ENCODE data around the gene NEGR1. TPM values are rescaled to one million over a fixed set of nuclear protein-coding genes. Genes with fewer than 3 reads are reported as not detected.

The NEGR1 gene
- total RNA-seq, 4 donors from 2014 or later, result 0.49 to 8.8 (median 2.7) TPM

- no peaks in the 10 kb centered on the region for H3K27me3 ChIP-seq
- WGBS, 2 donors, result 73 to 90% methylated on average over 4 of the region's 4 CpGs
- intact Hi-C loops (cut with DNase I), result no loop called here
- no peak overlapping the region for H3K4me3 ChIP-seq
- no peak overlapping the region for H3K27ac ChIP-seq
- peaks cover 0 to 3% (median 0%) of the 10 kb centered on the region in 3 donors for H3K9me3 ChIP-seq
- TF ChIP-seq CTCF (IDR thresholded peaks at IDR 0.05) (no peak), POLR2A (IDR thresholded peaks at IDR 0.05) (no peak)
- DNase-seq, result no peak
- H3K36me3 ChIP-seq, result no peaks in the 10 kb centered on the region
- H3K4me1 ChIP-seq, result no peaks in the 10 kb centered on the region
Measured at GRCh38 chr1:71766748-71767147, 515.6 kb downstream of the NEGR1 start.

- Histone ChIP-seq H3K27me3 (no peaks in the 10 kb centered on the region), H3K4me1 (no peaks in the 10 kb centered on the region), H3K9me3 (peaks cover 0 to 2% (median 0%) of the 10 kb centered on the region in 3 donors), H3K36me3 (no peaks in the 10 kb centered on the region), H3K4me3 (no peak overlapping the region), H3K27ac (no peak overlapping the region)
- WGBS, 2 donors, result 35 to 41% methylated on average over 1 of the region's 1 CpG
- DNase-seq, result no peak
- intact Hi-C loops (cut with DNase I), result no loop called here
- no peak for TF ChIP-seq POLR2A (IDR thresholded peaks at IDR 0.05)
- TF ChIP-seq CTCF (IDR thresholded peaks at IDR 0.05), result no peak
Measured at GRCh38 chr1:71762514-71763255, 519.7 kb downstream of the NEGR1 start.

DNA sequence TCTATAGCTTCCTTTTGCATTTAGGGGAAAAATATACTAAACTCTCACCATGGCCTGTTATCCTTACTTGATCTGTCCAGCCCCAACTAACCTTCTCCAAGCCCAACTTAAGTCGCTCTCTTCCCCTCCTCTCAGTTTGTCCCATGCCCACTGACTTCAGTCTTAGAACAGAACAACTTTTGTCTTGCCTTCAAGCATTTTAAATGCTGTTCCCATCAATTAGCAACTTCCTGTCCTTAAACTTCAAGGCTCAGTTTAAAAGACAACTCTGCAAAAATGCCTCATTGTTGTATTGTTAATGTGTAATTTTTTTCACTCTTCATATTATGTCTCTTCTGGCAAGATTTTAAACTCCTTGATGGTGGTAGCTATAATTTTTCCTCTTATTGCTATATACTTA lies 526.9 kb downstream of the NEGR1 start:
- no peak for TF ChIP-seq CTCF (IDR thresholded peaks at IDR 0.05)
- TF ChIP-seq POLR2A (IDR thresholded peaks at IDR 0.05), result no peak
- 72 to 84% methylated on average over 1 of the region's 1 CpG for WGBS, 2 donors
- H3K27me3 ChIP-seq, result no peaks in the 10 kb centered on the region
- intact Hi-C loops (cut with DNase I), result no loop called here
- H3K36me3 ChIP-seq, result no peaks in the 10 kb centered on the region
- no peak overlapping the region for H3K27ac ChIP-seq
- H3K9me3 ChIP-seq, result no peaks in the 10 kb centered on the region
- H3K4me1 ChIP-seq, result no peaks in the 10 kb centered on the region
- DNase-seq, result no peak
- no peak overlapping the region for H3K4me3 ChIP-seq

DNA sequence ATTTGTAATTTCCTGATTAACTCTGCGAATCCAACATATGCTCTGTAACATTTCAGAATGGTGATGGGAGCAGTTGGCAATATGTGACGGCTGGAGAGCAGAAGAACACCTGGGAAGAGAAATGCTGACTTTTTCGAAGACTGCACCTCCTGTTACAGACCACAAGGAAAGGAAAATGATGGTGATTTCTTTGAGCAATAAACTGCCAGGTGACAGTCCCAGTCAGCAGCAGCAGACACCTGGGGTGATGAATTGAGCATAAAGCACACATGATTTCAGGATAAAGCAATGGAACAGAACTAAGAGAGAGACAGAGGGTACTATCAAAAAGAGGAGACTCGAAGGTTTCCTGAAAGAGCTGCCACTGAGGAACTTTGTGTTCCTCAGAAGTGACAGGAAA lies 528.6 kb downstream of the NEGR1 start:
- intact Hi-C loops (cut with DNase I), result no loop called here
- no peak overlapping the region for H3K27ac ChIP-seq
- H3K9me3 ChIP-seq, result no peaks in the 10 kb centered on the region
- H3K4me3 ChIP-seq, result no peak overlapping the region
- H3K4me1 ChIP-seq, result no peaks in the 10 kb centered on the region
- H3K36me3 ChIP-seq, result no peaks in the 10 kb centered on the region
- no peaks in the 10 kb centered on the region for H3K27me3 ChIP-seq
- DNase-seq, result no peak
- 60% methylated on average over 4 of the region's 4 CpGs for WGBS, 2 donors
- TF ChIP-seq POLR2A (IDR thresholded peaks at IDR 0.05), result no peak
- TF ChIP-seq CTCF (IDR thresholded peaks at IDR 0.05), result no peak

DNA sequence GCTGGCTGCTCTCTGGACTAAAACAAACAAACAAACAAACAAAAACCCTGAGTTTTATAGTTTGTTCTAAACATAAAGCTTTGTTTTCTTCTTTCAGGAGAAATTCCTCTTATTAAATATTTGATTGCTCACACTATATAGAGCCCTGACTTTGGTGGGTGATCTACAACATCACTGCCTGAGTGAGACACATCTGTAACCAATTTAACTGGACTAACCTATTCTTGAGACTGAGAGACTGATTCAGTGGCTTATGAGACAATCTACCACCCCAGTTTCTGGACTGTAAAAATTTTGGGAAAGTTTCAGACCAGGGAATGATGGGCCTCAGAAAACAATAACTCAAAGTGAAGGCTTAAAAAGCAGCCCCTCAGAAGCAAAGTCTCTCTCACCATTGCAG lies 537.0 kb downstream of the NEGR1 start:
- no peak for TF ChIP-seq POLR2A (IDR thresholded peaks at IDR 0.05)
- no peak for TF ChIP-seq CTCF (IDR thresholded peaks at IDR 0.05)
- Histone ChIP-seq H3K9me3 (no peaks in the 10 kb centered on the region), H3K4me1 (no peaks in the 10 kb centered on the region), H3K27me3 (no peaks in the 10 kb centered on the region), H3K36me3 (no peaks in the 10 kb centered on the region), H3K4me3 (no peak overlapping the region), H3K27ac (no peak overlapping the region)
- intact Hi-C loops (cut with DNase I), result no loop called here
- DNase-seq, result no peak
